Astrocyte of the hippocampus (primary cell): ENCODE measurements around the gene SUFU.
A peak's percentile ranks its signal among the peaks of the same experiment; 100 is the strongest.
"Not testable (repeated sequence)": the region's sequence is repeated elsewhere in the genome, so short reads cannot be mapped to it uniquely, and the experiment has no call there.

Source experiments
- DNase-seq: peaks from one replicate; pipeline ENCODE4 v3.0.0; 2011; ENCODE audit warnings: low read depth, low spot score

SUFU gene

DNA sequence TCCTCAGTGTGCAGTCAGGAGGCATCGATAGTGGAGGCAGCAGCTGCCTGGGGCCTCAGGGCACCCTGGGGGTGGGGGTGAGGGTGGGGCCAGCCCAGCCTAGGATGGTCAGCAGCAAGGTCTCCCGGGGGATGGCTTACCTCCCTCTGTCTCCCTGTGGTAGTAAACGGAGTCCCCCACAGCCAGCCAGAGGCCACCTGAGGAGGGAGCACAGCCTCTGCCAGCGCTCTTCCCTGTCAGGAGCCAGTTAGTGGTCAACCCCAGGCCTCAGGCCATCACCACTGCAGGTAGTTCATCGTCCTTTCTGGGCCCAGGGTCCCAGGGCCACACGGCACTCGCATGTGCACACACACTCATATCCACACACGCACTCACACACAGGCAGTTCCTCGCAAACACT, 23.4 kb upstream of the SUFU start:
- DNase-seq = no peak

DNA sequence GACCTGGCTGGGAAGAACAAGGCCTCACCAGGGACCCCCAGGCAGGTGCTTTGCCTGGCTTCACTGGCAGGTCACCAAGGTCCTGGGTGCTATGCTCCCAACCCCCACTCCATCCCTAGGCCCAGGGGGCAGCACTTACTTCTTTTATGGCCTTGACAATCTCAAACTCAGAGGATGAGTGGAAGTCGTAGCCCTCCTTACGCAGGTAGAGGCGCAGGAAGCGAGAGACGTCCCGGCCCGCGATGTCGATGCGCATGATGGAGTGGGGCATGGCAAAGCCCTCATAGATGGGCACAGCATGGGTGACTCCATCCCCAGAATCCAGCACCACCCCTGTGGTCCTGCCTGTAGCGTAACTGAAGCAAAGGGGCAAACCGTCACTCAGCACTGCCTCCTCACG, 19.8 kb upstream of the SUFU start:
- DNase-seq = no peak

GRCh38 chr10:102485093-102485784, 18.5 kb upstream of the SUFU start:
- no peak for DNase-seq

- DNase-seq = no peak
Measured at GRCh38 chr10:102491136-102491535, 12.6 kb upstream of the SUFU start.

GRCh38 chr10:102492344-102492939, 11.3 kb upstream of the SUFU start:
- no peak for DNase-seq

DNA sequence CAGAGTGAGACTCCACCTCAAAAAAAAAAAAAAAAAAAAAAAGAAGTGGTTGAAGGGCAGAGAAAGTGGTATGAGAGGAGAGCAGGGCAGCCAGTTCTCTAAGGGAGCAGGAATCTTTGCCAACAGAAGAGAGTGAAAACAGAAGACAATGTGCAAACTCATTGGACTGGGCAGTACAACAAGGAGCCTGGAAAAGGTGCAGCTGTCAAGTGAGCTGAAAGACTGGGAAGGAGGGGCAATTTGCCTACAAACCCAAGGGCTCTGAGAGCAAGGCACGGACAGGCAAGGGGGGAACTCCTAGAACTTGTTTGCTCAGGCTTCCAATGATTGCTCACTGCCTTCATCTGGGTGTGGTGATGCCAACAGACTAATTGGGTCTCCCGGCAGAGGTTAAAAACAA, 10.8 kb upstream of the SUFU start:
- peak; percentile 14 for DNase-seq

DNA sequence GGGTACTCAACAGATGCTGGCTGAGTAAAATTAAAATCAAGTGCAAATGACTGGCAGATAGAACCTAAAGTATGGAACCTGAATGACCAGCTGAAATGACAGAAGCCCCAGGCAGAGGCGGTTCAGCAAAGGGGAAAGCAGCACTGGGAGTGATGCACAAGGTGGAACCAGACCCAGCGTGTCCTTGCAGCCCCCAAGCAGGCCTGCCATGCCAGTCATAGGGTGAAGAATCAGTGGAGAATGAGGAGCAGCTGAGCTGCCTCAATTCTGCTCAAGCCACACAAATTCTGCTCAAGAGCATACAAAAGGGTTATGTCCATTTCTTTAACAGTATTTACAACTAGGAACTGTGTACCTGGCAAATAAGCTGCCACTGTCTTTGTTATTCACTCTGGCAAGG, 10.0 kb upstream of the SUFU start:
- no peak for DNase-seq

- no peak for DNase-seq
Measured at GRCh38 chr10:102497545-102497944, 6.2 kb upstream of the SUFU start.

DNA sequence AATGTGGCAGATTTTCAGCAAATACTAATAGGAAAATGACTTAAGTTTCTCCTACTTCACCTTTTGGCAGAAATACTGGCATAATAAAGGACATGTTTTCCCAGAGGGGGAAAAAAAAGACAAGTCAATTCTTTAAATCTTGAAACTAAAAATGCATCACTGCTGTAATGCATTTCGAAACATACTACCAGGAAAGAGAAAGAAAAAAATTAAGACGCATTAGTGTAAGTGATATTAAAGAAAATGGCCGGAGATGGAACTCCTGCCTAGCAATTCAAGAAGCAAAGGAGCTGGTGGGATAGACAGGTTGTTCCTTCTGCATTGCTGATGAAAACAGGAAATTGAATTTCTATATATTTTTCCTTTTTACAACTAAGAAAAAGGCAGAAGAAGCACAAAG, 4.4 kb upstream of the SUFU start:
- no peak for DNase-seq

DNA sequence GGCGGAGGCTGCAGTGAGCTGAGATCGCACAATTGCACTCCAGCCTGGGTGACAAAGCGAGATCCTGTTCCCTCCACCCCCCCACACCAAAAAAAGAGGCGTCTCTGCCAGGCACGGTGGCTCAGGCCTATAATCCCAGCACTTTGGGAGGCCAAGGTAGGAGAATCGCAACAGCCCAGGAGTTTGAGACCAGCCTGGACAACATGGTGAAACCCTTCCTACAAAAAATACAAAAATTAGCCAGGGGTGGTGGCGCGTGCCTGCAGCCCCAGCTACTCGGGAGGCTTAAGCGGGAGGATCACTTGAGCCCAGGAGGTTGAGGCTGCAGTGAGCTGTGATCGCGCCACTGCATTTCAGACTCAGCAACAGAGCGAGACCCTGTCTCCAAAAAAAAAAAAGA, 3.1 kb upstream of the SUFU start:
- DNase-seq = not testable (repeated sequence)

DNA sequence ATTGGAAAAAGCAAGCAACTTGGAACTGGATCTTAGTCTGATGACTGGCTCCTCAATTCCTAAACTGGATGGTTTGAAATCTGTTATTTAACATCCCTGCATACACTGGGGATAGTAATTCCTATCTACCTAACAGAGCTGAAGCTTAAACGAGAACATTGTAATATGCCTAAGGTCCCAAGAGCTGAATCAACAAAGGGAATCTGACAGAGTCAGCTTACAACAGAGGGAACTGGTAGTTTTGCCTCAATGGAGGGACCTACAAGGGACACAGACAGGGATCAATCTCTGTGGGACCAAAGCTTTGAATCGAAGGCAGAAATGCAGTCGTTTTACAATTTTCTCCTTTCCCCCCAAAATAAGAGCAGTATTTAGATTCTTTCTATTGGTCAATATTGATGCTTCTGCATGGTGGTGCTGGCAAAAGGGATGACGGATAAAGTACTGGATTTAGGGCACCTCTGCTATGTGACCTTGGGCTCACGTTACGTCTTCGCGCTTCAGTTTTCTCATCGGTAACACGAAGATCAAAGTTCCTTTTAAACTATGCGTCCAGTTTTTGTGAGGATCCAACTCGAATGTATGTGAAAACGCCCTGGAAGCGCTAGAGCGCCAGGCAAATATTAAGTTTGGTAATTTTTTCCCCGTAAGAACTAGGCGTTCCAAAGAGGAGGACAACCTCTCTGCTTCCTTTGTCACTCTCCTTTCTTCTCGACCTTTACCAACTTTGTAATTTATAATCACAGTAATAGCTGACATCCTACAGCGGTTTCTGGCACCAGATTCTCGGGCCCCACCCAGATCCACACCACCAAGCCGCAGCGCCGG, 2.4 kb upstream of the SUFU start:
- DNase-seq = no peak

- DNase-seq = peak; percentile 100
Measured at GRCh38 chr10:102502029-102502336, 1.8 kb upstream of the SUFU start.

DNA sequence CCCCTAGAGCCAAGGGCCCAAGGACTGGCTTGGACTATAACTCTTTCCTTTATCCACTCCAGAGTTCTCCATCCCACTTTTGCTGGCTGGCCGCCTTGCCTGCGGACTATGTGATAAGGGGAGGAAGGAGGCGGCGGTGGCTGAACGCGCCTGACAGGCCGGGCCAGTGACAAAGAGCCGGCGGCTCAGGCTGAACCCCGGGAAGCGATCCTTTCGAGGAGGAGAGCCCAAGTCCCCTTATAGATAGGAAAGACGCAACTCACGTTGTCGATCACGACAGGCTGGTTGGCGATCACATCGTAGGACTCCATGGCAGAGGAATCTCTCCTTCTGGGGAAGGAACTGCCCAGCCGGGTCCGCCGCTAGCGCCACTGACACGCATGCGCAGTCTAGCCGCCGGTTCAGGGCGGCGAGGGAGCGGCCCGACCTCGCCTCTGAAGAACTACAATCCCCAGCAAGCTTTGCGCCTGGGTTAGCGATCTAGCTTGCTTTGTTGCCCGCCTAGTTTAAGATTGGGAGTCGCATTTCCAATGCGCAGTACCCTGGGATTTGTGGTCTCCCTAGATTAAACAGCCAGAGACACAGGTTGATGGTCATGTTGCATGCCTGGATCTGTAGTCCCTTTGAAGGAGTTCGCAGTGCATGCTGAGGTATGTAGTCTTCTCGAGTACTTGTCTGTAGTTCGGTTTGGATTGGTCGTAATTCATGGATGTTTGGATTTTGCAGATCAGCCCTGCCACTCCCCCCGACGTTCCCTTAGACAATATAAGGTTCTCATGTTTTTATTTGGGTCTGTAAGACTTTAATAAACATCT, 1.2 kb upstream of the SUFU start, which contains the start of gene ACTR1A:
ACTR1A (minus strand) TSS at position 376 of the 815 bp plus-strand sequence; CDS start at position 311, 65 bp downstream.
- peak; percentile 99 for DNase-seq

DNA sequence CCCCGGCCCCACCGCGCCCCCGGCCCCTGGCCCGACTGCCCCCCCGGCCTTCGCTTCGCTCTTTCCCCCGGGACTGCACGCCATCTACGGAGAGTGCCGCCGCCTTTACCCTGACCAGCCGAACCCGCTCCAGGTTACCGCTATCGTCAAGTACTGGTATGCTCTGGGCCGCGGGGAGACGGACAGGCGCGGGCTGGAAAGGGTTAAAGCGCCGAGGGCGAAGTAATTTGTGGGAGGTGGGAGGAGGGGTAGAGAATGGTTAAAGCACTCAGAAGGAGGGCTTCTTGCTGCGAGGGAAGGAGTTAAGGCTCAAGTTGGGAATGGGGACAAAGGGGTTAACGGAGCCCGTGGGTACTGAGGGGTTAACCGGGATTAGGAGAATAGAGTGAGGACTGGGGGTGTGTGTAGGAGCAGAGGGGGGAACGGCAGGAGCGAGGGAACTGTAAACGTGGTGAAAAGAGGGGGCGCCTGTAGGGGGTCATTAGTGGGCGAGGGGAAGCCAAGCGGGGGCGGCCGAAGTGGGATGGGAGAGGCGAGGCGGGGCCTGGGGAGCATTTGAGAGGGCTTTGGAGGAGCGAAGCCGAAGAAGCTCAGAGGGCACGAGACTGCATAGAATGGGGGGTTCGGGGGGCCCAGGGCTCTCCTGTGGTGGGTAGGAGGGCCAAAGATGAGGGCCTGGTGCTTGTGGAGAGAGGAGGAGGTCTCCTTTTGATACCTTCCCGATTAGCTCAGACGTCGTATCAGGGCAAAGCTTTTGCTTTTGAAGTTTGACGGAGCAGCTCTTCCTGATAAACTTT, 605 bp downstream of the SUFU start:
- peak; percentile 54 for DNase-seq

DNA sequence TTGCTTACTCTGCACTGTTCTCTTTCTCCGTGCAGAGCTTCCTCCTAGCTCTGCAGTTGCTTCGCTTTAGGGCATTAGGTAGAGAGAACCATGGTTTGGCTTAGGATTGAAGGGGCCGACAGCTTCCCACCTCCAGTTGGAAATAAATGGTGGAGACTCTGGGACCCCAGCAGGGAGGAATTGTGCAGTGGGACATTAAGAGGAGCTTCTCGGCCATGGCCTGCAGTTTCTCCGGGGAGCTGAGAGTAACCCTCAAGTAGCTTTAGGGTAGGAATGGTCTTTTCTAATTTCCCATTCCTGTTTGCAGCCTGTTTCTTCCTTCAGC, 1.2 kb downstream of the SUFU start:
- DNase-seq = no peak

- peak; percentile 15 for DNase-seq
Measured at GRCh38 chr10:102505462-102506115, 1.8 kb downstream of the SUFU start.

DNA sequence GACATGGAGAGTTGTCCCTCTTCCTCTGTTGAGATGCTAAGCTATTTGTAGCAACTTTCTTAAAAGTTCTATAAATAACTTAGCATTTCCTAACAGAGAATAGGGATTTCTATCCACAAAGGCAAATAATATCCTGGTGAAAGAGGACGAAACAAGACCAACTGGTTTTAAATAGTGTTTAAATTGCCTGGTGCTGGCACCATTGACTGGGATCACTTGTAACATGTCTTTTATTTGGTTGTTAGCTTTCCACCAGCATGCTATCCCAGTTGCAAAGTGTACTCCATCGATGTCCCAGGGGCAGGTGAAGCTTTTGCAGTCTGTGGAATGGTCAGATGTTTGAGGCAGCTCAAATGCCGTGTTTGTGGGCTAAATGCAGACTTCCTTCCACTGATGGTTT, 3.7 kb downstream of the SUFU start:
- no peak for DNase-seq

DNA sequence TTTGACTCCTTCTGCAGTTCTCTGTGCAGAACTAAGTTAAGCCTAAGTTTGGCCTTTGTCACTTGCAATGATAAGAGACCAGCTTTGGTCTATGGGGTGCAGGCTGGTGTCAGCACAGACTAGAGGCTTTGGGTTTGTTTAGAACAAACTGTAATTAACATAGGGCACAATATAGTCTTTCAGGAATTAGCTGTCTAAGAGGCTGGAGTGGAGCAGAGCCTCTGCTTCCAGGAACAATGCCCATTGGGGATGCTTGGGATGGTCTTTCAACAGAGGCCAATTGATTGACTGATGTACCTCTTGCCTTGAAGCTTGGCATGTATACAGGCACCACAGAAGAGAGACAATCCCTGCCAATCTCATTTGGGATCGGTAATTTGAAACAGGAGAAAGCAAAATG, 4.7 kb downstream of the SUFU start:
- DNase-seq = no peak

- DNase-seq = peak; percentile 16
Measured at GRCh38 chr10:102509387-102509786, 5.6 kb downstream of the SUFU start.

DNA sequence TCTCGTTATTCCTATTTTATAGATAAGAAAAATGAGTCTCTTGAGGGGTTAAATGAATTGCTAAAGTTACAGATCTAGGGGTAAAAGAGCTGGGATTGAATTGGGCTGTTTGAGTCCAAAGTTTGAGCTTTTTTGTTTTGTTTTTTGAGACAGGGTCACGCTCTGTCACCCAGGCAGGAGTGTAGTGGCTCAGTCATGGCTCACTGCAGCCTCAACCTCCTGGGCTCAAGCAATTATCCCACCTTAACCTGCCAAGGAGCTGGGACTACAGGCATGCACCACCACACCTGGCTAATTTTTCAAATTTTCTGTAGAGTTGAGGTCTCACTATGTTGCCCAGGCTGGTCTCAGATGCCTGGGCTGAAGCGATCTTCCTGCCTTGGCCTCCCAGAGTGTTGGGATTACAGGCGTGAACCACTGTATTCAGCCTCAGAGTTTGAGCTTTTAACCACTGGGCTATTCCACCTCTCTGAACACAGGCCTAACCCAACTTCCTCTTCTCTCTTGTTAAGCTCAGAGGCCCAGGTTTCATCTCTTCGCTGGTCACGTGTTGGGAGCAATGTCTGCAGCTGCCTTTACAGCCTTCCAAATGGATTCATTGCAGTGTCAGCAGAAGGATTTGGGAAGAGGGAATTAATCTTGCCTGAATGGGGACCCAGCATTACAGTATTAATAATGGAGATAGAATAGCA, 8.0 kb downstream of the SUFU start:
- DNase-seq = no peak
